HG03432 (cell line): ENCODE results near the gene THAP12.
"Not testable (repeated sequence)": the region's sequence is repeated elsewhere in the genome, so short reads cannot be mapped to it uniquely, and the experiment has no call there.

Experiments
- ATAC-seq: cut with Tn5 transposase; IDR thresholded peaks from one replicate; pipeline ENCODE4 v1.9.1; 2021; ENCODE audit warnings: mild to moderate bottlenecking, moderate library complexity; ENCODE audit not compliant: unreplicated experiment

The THAP12 gene, protein sequence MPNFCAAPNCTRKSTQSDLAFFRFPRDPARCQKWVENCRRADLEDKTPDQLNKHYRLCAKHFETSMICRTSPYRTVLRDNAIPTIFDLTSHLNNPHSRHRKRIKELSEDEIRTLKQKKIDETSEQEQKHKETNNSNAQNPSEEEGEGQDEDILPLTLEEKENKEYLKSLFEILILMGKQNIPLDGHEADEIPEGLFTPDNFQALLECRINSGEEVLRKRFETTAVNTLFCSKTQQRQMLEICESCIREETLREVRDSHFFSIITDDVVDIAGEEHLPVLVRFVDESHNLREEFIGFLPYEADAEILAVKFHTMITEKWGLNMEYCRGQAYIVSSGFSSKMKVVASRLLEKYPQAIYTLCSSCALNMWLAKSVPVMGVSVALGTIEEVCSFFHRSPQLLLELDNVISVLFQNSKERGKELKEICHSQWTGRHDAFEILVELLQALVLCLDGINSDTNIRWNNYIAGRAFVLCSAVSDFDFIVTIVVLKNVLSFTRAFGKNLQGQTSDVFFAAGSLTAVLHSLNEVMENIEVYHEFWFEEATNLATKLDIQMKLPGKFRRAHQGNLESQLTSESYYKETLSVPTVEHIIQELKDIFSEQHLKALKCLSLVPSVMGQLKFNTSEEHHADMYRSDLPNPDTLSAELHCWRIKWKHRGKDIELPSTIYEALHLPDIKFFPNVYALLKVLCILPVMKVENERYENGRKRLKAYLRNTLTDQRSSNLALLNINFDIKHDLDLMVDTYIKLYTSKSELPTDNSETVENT

DNA sequence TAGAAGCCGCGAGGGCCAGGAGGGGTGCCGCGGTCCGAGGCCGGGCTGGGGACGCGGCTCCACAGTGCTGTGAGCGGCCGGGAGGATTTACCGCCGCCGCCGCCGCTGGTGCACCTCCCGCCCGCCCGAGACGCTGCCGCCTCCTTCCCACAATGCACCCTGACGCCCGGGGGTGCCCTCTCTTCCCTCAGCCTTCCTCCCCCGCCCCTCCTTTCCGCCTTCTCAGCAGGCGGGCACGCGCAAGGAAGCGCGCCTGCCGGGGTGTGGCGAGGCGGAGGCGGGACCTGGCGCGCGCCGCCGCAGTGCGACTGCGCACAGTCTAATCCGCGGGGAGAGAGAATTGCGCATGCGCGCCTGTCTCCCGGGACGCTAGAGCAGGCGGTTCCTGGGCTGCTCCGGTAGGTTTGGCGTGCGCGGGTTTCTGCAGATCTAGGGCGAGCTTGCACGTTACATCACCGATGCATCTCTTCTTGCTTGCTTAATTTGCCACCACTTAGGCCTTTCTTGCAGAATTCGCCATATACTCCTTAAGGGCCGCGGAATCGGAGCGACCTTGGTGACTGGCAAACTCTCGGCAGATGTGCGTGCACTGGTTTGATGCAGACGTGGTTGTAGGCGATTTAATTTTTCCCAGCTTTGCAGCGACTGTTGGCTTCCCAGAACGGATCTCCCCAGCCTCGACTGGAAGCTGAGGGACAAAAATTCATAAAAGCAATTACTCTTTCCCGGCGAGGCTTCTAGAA is at the start of gene THAP12, which contains the start of gene GVQW3:
TSS of gene THAP12 (minus strand) at position 156 of the 743 bp plus-strand sequence. CDS start 296 bp downstream, outside the sequence.
TSS of gene GVQW3 (plus strand) at position 347 of the 743 bp plus-strand sequence. CDS start 506 bp downstream, outside the sequence.
- peak; percentile 82 for ATAC-seq

DNA sequence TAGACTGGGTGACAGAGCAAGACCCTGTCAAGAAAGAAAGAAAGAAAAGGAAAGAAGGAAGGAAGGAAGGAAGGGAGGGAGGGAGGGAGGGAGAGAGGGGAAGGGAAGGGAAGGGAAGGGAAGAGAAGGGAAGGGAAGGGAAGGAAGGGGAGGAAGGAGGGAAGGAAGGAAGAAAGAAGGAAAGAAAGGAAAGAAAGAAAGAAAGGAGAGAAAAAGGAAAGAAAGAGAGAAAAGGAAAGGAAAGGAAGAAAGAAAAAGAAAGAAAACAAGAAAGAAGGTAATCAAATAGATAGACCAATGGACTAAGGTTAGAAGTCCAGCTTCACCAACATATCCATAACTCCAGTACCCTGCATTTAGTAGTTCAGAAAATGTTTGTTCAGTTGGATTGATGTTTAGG is 45.7 kb upstream of the THAP12 start:
- no peak for ATAC-seq

DNA sequence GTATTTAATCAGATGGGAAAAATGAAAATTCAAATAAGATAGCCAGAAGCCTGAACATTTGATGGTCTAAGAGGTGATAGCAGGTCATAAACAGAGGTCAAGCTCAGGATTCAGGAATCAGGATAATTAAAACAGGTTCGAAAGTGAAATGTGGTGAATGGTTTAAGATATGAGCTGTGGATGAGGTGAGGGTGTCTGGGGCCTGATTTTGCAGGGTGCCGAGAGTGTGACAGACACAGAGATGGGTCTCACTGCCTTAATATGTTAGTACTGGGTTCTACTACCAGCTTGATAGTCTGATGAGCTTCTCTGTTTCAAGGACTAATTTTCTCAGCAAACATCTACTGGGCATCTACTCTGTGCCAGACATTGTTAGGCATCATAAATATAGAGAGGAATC is 44.0 kb upstream of the THAP12 start:
- peak; percentile 26 for ATAC-seq

DNA sequence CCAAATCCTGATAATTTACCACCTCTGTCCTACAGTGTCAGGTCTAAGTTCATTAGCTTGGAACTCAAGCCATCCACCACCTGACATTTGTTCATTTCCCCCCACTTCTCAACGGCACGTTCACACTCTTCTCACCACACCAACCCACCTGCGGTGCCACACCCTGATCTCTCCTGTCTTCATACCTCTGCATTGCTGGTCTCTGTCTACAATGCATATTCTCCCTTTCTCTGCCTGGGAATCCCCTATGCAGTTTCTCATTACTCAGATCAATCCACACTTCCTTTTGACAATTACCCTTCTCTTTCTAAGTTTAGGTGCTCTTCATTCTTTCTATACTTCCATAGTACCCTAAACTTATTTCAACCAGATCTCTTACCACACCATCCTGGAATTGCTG is 43.4 kb upstream of the THAP12 start:
- peak; percentile 66 for ATAC-seq

DNA sequence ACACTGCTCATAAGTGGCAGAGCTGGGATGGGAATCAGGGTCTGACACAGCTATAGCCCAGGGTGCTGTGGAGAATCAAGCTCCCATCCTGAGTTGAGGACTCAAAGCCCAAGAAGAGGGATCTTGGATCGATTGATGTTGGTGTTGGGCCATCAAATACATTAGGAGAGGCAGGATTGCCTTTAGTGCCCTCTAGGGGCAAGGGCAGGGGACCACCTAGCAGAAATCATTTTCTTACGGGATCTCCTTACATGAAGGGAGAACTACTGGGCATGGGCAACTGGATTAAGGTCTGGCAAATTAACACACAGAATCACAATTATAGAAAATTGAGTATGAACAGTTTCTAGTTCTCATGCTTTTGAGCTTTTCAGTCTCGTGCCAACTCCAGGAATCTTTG is 39.0 kb upstream of the THAP12 start:
- no peak for ATAC-seq

DNA sequence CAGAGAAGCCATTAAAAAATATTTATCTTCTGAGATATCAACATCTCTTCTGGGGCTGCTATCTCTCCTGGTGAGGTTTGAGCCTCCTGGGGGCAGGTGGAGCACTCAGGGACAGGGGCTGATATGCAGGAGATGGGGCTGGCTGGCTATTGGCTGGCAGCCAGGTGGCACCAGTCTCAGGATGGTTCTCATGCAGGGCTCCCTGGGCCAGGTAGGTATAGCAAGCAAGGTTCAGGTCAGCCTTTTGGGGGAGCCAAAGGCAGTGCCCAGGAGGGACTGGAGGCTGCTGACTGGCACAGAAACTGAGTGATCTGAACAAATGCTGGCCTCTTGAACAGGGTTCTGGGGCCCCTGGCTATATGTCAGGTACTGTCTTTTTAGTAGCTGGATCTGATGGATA is 34.1 kb upstream of the THAP12 start:
- no peak for ATAC-seq

DNA sequence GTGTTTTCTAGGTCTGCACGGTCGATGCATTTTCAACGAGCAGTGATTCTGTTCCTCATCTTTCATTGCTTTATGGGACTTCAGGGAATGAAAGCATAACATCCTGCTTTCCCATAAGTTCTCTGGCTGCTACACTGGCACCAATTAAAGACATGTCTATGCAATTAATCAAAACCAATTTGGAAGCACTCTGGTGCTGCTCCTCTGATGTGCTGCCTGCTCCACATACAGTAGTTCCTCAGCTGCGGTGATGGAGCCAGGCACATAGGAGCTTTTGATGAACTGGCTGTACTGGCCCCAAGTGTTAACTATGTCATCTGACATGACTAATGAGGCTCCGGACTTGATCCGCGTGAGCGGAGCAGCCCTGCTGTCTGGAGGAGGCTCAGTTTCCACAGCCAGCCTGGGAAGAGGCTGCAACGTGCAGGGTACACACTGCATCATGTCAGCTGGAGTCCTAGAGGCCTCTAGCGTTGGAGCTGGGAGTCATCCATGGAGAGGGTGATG is 30.0 kb upstream of the THAP12 start:
- no peak for ATAC-seq

DNA sequence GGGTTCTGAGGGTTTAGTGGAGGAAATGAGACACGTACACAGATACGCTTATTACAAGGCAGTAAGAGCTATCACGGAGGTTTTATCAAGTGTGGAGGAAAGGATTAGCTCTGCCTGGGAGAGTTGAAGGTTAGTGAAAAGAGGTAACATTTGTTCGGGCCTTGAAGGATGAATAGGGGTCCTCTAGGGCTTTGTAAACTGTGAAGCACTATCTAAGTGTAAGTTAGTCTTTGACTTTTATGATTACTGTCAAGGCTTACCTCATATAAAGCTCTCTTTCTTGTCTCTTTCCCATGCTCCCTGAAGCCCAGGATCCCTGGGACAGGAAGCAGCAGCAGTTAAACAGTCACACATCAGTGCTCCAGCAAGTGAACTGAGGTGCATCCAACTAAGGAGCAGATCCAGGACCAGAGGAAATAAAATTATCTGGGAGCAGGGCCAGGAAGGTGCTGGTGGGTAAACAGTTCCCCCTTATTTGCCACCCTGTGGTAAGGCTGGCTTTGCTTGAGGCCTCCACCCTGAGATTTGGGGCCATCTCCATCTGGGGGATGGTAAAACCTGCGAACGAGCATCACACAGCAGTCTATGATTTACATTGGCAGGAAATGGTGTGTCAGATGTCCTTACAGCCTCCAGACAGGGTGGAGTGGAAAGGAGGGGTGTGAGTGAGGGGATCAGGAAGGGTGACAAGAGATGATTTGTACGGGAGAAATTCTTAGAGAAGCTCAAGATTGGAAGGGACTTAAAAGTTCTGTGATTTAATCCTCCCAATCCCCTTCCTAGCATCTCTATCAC is 27.4 kb upstream of the THAP12 start:
- no peak for ATAC-seq

DNA sequence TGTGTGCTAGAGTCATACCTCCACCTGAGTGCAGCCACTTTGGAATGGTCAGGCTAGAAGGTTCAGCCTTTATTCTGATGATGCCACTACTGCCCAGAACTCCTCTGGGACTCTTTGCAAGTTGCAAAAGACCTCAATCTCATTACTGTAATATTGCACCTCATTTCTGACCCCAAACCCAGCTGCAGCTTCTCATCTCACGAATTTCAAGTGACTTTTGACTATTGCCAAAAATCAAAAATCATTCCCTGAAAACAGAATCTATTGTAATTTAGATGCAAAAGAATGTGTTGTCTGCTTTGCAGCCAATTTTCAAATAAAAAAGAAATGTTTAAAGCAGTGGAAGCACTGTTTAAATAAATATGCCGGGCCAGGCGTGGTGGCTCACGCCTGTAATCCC is 25.4 kb upstream of the THAP12 start:
- ATAC-seq, result no peak

DNA sequence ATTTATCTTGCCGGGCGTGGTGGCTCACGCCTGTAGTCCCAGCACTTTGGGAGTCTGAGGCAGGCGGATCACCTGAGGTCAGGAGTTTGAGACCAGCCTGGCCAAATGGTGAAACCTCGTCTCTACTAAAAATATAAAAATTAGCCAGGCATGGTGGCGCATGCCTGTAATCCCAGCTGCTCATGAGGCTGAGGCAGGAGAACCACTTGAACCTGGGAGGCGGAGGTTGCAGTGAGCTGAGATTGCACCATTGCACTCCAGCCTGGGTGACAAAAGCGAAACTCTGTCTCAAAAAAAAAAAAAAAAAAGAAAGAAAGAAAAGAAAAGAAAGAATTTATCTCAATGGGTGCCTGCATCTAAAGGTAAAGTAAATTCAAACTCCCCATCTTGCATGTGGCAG is 20.6 kb upstream of the THAP12 start:
- not testable (repeated sequence) for ATAC-seq

DNA sequence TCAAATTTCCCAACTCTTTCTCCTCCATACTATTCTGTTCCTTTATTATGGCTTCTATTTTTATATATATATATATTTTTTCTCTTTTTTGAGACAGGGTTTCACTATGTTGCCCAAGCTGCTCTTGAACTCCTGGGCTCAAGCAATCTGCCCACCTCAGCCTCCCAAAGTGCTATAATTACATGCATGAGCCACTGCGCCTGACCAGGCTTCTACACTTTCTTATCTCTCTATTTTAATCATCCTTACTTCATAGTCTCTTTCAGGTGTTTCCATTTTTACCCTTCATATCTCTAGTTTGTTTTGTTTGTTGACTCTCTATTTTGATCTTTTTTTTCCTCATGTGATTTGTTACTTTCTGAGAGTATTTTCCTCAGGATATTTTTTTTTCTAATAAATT is 20.0 kb upstream of the THAP12 start:
- no peak for ATAC-seq

DNA sequence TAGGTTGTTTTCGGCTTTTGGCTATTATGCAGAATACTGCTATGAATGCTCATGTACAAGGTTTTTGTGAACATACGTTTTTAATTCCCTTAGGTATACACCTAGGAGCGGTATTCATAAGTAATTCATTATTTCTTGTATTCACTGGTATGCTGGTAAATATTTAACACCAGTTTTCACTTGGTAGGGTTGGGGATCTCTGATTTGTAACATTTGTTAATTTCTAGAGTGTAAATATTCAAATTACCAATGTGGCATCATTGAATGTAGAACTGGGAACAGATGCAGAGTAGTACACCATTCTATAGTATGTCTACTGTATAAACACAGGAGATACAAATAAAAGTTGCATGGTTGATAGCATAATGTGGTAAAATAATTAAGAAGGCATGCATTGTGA is 16.5 kb upstream of the THAP12 start:
- ATAC-seq, result no peak

DNA sequence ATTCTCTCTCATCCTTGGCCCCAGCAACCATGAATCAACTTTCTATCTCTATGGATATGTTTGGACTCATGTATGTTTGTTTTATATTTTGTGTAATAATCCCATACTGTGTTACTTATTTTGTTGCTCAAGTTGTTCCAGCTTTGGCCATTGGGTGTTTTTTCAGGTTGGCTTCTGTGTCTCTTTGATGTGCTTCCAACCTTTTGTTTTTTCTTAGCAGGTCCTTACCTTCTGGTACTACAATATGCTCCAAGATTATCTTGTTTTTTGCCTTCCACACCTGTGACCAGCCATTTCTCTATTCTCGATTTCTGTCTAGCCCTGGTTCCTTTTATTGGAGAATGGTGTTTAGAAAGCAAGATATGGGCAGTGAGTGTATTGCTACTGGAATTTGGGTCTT is 14.4 kb upstream of the THAP12 start:
- no peak for ATAC-seq

DNA sequence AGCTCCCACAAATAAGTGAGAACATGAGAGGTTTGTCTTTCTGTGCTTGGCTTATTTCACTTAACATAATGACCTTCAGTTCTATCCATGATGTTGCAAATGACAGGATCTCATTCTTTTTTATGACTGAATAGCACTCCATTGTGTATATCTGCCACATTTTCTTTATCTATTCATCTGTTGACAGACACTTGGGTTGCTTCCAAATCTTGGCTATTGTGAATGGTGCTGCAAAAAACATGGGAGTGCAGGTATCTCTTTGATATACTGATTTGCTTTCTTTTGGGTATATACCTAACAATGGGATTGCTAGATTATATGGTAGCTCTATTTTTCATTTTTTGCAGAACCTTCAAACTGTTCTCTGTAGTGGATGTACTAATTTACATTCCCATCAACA is 13.5 kb upstream of the THAP12 start:
- no peak for ATAC-seq

DNA sequence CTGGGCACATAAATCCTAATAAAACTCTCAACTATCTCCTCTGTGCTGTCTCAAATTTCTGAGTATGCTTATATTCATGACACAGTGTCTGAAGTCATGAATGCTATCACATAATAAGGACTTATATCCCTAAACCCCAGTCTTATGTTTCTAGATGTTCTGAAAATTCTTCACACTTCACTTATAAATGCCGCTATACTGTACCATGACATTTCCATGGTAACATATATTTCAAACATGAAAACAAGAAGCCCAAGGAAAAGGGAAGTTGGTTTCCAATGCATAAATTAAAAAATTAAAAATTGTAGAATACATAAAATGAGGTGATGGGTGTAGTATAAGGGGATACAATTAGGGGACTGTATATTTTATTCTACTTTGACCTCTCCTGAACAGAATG is 11.9 kb upstream of the THAP12 start:
- no peak for ATAC-seq

DNA sequence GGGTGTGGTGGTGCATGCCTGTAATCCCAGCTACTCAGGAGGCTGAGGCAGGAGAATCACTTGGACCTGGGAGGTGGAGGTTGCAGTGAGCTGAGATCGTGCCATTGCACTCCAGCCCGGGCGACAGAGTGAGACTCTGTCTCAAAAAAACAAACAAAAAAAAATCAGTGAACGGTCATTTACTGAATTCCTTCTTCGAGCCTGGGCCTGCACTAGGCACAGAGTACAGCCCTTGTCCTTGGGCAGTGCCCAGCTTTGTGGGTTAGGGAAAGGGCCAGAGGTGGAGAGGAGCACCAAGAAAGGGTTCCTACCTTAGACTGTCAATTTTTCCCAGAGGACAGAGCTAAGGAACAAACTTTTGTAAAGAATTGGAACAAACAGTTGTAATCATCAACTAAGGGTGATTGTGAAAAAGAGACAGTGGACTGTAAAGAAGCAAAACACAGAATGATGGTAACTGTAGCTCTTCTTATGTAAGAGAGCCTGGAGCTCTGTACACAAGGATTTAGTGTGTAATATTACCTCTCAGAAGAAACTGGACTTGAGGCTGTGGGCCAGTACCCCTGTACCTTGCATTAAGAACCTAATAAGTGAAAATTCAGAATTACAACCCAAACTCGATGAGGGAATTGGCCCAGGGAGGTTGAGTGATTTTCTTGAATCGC is 11.0 kb upstream of the THAP12 start:
- ATAC-seq, result no peak

DNA sequence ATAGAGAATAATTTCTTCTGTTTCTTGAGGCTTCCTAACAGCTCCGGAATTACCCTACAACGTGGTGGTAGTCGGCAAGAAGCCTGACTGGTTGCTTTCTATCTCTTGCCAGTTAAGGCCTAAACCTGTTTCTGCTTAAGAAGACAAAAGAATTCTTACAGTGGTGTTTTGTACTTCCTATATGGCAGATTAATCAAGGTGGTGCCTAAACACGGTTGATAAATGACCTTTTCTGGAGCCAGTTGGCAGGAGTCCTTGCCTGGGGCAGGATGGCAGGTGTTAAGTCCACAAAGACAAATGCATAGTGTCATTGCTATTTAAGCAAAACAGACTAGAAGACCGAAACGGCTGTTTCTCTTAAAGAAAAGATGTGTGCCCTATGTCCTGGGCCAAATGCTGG is 10.1 kb upstream of the THAP12 start:
- ATAC-seq, result no peak

DNA sequence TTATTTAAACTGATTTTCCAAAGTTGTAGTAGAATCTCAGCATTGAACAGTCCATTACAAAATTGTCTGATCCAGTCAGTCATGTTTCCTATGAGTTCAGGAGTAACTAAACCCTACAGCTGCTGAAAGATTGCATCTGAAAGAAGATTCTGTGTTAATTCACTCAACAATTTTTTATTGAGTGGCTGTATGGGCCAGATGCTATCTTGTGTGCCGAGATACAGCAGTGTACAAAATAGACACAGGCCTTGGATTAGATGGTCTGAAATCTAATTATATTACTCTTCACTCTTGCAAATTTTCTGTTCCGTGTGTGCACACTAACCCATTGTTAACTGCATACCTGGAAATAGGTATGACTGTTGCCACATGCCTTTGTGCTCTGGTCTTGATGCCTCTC is 7.5 kb upstream of the THAP12 start:
- ATAC-seq, result no peak

DNA sequence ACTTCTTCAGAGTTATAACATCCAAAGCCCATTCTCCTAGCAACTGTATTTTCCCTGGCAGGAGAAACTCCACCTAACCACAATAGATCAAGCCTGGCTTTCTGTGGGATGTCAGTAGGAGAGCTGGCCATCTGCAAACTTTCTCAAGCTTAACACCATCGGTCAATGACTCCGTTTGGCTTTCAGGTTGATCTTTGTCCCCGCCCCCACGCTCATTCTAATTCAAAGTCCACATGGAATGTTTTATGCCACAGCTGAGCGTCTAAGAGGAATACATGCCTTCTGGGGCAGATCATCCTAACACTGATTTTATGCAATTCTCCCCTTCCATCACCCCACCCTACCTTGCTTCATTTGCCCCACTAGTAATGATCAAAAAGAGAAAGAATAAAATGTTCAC is 5.0 kb upstream of the THAP12 start:
- no peak for ATAC-seq

DNA sequence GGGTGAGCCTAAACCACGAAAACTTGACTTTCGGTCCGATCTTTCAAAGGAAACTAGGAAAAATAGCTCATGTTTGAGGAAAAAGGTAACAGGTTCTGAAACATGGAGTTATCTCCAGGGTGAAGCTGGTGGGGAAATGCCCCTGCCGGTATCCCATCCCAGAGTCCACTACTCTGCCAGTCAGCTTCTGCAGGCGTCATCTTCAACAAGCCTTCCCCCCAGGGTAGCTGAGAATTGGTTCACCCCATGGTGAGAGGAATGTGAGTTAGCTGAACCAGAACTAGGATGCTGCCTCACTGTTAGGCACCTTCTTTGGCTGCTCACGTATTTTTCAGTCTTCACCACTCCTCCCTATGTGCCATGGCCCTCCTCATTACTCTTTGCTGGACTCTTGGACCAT is 1.3 kb upstream of the THAP12 start:
- no peak for ATAC-seq
